Measurements from ENCODE around the gene PRKCI.
"Not testable (repeated sequence)": the region's sequence is repeated elsewhere in the genome, so short reads cannot be mapped to it uniquely, and the experiment has no call there.

PRKCI gene

DNA sequence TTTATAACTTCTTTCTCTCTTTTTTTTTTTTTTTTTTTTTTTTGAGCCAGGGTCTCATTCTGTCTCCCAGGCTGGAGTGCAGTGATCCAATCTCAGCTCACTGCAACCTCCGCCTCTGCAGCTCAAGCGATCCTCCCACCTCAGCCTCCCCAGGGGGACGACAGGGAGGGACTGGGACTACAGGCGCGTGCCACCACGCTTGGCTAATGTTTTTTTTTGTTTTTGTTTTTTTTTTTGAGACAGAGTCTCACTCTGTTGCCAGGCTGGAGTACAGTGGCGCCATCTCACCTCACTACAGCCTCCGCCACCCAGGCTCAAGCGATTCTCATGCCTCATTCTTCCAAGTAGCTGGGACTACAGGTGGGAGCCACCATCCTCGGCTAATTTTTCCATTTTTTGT lies 17.7 kb upstream of the PRKCI start:
- Mint-ChIP-seq H3K4me1 (ENCODE audit: low read depth) (no peaks in the 10 kb centered on the region), H3K27me3 (peaks cover 2% of the 10 kb centered on the region), H3K4me3 (no peak overlapping the region), H3K27ac (no peak overlapping the region), H3K36me3 (ENCODE audit: low read depth) (no peaks in the 10 kb centered on the region), H3K9me3 (peaks cover 2% of the 10 kb centered on the region)
- intact Hi-C loops (cut with micrococcal nuclease): no loop called here

DNA sequence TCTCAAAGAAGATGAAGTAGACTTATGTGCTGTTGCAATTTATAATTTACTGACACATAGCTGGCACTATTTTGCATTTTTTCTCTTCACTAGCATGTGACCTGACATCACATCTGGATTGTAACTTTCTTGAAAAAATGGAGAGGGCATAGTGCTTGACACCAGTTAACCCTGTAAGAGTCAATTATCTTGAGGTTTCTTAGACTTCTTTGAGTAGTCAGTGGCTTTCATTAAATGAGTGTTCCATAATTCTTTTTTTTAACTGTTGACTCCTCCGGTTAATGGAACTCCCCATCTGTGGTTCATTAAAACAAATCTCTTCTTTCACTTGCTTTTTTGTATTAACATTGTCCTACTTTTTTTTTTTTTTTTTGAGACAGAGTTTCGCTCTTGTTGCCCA lies 16.9 kb upstream of the PRKCI start:
- intact Hi-C loops (cut with micrococcal nuclease): no loop called here
- H3K27ac Mint-ChIP-seq: no peak overlapping the region
- H3K27me3 Mint-ChIP-seq: no peaks in the 10 kb centered on the region
- H3K4me1 Mint-ChIP-seq (ENCODE audit: low read depth): no peaks in the 10 kb centered on the region
- no peaks in the 10 kb centered on the region for H3K36me3 Mint-ChIP-seq (ENCODE audit: low read depth)
- H3K4me3 Mint-ChIP-seq: no peak overlapping the region
- peaks cover 10% of the 10 kb centered on the region for H3K9me3 Mint-ChIP-seq

DNA sequence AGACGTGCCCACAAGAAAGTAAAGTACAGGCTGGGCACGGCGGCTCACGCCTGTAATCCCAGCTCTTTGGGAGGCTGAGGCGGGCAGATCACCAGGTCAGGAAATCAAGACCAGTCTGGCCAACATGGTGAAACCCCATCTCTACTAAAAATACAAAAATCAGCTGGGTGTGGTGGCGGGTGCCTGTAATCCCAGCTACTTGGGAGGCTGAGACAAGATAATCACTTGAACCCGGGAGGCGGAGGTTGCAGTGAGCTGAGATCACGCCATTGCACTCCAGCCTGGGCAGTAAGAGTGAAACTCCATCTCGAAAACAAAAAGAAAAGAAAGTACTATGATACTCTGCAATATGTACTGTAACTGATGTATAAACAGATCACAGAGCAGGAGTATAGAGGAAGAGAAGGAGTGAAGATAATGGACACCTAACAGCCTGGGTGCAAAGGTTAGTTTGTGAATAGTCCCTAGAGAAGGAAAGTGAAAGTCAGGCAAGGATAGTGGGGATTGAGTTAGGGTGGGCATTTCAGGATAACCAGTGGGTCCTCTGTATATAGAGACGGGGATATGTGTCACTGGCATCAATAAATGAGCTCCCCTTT lies 16.0 kb upstream of the PRKCI start:
- H3K36me3 Mint-ChIP-seq (ENCODE audit: low read depth); H3K27me3 Mint-ChIP-seq; intact Hi-C loops (cut with micrococcal nuclease); H3K27ac Mint-ChIP-seq; H3K4me1 Mint-ChIP-seq (ENCODE audit: low read depth); H3K4me3 Mint-ChIP-seq: not testable (repeated sequence)
- H3K9me3 Mint-ChIP-seq: peaks cover 17% of the 10 kb centered on the region

DNA sequence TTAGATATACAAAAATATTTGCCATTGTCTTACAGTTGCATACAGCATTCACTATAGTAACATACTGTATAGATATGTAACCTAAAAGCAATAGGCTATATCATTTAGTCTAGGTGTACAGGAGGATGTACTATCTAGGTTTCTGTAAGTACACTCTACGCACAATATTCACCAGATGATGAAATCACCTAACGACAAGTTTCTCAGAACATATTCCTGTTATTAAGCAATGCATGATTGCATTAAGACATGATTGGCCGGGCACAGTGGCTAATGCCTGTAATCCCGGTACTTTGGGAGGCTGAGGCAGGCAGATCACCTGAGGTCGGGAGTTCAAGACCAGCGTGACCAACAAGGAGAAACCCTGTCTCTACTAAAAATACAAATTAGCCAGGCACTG lies 14.5 kb upstream of the PRKCI start:
- H3K36me3 Mint-ChIP-seq (ENCODE audit: low read depth): no peaks in the 10 kb centered on the region
- H3K27ac Mint-ChIP-seq: no peak overlapping the region
- no peaks in the 10 kb centered on the region for H3K27me3 Mint-ChIP-seq
- H3K4me1 Mint-ChIP-seq (ENCODE audit: low read depth): no peaks in the 10 kb centered on the region
- intact Hi-C loops (cut with micrococcal nuclease): no loop called here
- no peak overlapping the region for H3K4me3 Mint-ChIP-seq
- peaks cover 24% of the 10 kb centered on the region for H3K9me3 Mint-ChIP-seq

DNA sequence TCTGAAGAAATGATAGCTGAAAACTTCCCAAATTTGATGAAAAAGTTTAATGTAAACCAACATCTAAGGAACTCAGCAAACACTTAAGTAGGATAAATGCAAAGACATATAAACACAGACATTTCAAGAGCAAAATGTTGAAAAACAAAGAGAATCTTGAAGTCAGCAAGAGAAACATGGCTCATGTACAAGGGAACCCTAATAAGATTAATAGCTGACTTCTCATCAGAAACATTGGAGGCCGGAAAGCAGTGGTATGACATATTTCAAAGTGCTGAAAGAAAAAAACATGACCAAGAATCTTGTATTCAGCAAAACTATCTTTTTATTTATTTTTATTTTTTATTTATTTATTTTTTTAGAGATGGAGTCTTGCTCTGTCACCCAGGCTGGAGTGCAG lies 10.6 kb upstream of the PRKCI start:
- intact Hi-C loops (cut with micrococcal nuclease): no loop called here
- Mint-ChIP-seq H3K4me3 (no peak overlapping the region), H3K4me1 (ENCODE audit: low read depth) (no peaks in the 10 kb centered on the region), H3K27ac (no peak overlapping the region), H3K9me3 (peaks cover 27% of the 10 kb centered on the region), H3K36me3 (ENCODE audit: low read depth) (no peaks in the 10 kb centered on the region), H3K27me3 (no peaks in the 10 kb centered on the region)

DNA sequence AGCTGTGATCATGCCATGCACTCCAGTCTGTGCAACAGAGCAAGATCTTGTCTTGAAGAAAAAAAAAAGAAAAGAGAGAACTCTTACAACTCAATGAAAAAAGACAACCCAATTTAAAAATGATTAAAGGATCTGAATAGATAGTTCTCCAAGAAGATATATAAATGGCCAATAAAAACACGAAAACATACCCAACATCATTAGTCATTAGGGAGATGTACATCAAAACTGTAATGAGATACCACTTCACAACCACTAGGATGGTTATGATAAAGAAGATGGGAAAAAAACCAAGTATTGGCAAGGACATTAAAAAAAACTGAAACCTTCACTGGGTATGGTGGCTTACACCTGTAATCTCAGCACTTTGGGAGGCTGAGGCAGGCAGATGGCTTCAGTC lies 2.4 kb upstream of the PRKCI start:
- H3K4me3 Mint-ChIP-seq: no peak overlapping the region
- intact Hi-C loops (cut with micrococcal nuclease): no loop called here

DNA sequence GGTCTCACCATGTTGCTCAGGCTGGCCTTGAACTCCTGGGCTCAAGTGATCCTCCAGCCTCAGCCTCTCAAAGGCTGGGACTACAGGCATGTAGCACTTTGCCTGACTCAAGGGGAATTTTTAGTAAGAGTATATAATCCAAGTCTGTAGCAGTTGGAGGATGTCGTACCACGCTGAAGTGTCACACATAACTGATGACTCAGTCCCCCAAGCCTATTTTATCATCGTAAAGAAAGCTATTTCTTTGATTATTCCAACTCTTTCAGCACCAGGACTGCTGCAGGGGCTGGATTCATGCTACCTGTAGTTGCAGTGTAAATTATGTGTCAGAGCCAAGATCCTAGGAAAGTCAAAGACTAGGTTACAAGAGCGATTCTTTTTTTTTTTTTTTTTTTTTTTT lies 1.4 kb upstream of the PRKCI start:
- H3K36me3 Mint-ChIP-seq (ENCODE audit: low read depth): peaks cover 5% of the 10 kb centered on the region
- intact Hi-C loops (cut with micrococcal nuclease): no loop called here
- peaks cover 9% of the 10 kb centered on the region for H3K9me3 Mint-ChIP-seq
- no peak overlapping the region for H3K4me3 Mint-ChIP-seq
- H3K27ac Mint-ChIP-seq: no peak overlapping the region
- H3K27me3 Mint-ChIP-seq: no peaks in the 10 kb centered on the region
- H3K4me1 Mint-ChIP-seq (ENCODE audit: low read depth): peaks cover 11% of the 10 kb centered on the region

More for the DNA sequence above, 2.4 kb upstream of the PRKCI start:
- no peaks in the 10 kb centered on the region for H3K27me3 Mint-ChIP-seq
- H3K9me3 Mint-ChIP-seq: peaks cover 9% of the 10 kb centered on the region
- peaks cover 11% of the 10 kb centered on the region for H3K4me1 Mint-ChIP-seq (ENCODE audit: low read depth)
- H3K27ac Mint-ChIP-seq: no peak overlapping the region
- H3K36me3 Mint-ChIP-seq (ENCODE audit: low read depth): peaks cover 5% of the 10 kb centered on the region

DNA sequence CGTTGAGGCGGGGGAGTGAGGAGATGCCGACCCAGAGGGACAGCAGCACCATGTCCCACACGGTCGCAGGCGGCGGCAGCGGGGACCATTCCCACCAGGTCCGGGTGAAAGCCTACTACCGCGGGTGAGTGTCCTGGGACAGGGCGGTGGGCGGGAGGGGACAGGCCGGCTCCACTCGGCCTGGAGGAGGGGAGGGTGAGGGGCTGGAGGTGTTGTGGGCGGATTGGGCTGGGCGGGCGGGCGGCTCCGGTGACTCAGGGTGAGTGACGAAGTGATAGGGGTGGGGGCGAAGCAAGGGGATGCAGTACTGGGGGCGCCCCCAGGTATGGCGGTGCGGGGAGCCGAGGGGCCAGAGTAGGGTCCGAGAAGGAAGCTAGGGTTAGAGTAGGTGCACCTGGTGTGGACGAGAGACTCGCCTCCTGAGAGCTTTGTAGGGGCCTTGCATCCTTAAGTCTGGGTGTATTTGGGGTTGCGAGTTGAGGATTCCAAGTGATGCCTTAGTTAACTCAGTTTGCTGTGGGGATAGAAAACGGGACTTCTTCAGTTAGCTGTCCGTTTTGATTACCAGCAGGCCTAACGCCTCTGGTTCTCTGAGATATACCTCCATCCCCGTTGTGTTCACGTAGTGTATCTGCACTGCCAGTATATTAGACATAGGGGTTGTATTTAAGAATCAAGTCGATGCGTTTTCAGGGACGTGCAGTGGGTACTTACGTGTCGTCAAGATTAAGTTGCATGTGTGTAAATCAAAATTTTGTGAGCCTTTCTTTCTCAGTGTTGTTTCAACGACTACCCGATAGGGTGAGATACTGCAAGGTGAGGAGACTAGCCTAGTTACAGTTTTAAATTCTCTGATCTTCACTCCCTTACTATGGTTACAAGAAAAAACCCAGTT lies 670 bp downstream of the PRKCI start:
- Mint-ChIP-seq H3K36me3 (ENCODE audit: low read depth) (peaks cover 5% of the 10 kb centered on the region), H3K27ac (peak overlapping the region; percentile 96), H3K27me3 (no peaks in the 10 kb centered on the region), H3K4me3 (peak overlapping the region; percentile 79), H3K4me1 (ENCODE audit: low read depth) (peaks cover 11% of the 10 kb centered on the region), H3K9me3 (no peaks in the 10 kb centered on the region)
- intact Hi-C loops (cut with micrococcal nuclease): loop anchor here (2.0 kb wide), 1 partner anchor 42 kb away; the partner anchor contains the start of gene PHC3

DNA sequence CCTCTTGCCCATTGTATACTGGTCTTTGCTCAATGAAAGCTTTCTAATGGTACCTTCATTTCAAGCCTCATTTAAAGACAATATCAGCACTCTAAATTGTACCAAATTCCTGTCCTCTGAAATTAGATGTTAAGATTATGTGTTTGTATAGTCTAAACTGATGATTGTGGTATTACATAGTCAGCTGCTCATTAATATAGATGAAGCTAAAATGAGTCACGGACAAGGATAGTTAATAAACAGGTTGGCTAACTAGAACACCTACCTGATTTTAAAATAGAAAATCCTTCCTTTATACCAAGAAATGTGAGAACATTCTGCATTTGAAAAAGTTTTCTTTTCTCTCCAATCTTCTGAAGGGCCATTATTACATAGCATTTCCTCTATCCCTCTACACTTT lies 2.9 kb downstream of the PRKCI start:
- Mint-ChIP-seq H3K4me3 (no peak overlapping the region), H3K9me3 (no peaks in the 10 kb centered on the region), H3K27me3 (no peaks in the 10 kb centered on the region), H3K4me1 (ENCODE audit: low read depth) (peaks cover 11% of the 10 kb centered on the region), H3K36me3 (ENCODE audit: low read depth) (peaks cover 5% of the 10 kb centered on the region), H3K27ac (no peak overlapping the region)
- intact Hi-C loops (cut with micrococcal nuclease): no loop called here

DNA sequence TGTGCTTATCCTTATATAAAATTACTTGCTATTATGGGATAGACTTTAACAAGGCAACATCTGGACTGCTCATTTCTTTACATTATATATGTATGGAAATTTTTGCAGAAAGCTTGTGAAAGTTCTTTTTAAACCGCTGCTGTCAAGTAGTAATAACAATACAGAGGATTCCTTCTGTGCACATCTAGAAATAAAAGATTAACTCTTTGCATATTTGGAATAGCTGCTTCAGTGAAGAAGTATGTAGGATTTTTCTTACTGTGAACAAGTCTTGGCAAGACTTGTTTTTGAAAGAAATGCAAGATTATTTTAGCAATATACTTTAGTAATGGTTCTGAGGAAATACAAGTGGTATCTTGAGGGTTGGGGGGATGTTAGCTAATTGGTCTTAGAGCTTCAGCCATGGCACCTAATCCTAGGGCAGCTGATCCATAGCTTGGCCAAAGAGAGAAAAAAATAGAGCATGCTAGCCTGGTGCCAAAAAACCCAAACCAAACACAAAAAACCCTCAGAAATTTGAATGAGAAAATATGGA lies 4.3 kb downstream of the PRKCI start:
- Mint-ChIP-seq H3K4me3 (no peak overlapping the region), H3K4me1 (ENCODE audit: low read depth) (peaks cover 11% of the 10 kb centered on the region), H3K36me3 (ENCODE audit: low read depth) (peaks cover 5% of the 10 kb centered on the region), H3K9me3 (no peaks in the 10 kb centered on the region), H3K27ac (no peak overlapping the region), H3K27me3 (no peaks in the 10 kb centered on the region)
- intact Hi-C loops (cut with micrococcal nuclease): no loop called here

DNA sequence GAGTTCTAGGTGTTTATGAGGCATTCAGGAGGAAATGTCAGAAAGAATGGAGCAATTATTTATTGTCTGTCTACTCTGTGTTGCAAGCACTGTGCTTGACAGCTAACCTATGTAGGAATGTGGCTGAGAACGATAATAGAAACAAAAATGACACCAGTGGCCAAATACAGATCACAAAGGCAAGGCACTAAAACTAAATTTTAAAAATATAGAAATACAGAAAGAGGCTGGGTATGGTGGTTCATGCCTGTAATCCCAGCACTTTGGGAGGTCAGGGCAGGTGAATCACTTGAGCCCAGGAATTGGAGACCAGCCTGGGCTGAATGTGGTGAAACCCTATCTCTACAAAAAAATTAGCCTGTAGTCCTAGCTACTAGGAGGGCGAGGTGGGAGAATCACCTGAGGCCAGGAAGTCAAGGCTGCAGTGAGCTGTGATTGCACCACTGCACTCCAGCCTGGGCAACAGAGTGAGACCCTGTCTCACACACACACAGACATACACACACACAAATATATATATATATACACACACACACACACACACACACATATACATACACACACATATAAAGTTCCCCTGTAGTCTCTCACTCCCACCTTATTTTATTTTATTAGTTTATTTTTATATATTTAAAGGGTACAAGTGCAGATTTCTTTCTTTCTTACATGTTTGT lies 6.0 kb downstream of the PRKCI start:
- Mint-ChIP-seq H3K9me3 (no peaks in the 10 kb centered on the region), H3K36me3 (ENCODE audit: low read depth) (no peaks in the 10 kb centered on the region), H3K4me3 (no peak overlapping the region), H3K27me3 (no peaks in the 10 kb centered on the region), H3K4me1 (ENCODE audit: low read depth) (peaks cover 7% of the 10 kb centered on the region), H3K27ac (no peak overlapping the region)
- intact Hi-C loops (cut with micrococcal nuclease): no loop called here

DNA sequence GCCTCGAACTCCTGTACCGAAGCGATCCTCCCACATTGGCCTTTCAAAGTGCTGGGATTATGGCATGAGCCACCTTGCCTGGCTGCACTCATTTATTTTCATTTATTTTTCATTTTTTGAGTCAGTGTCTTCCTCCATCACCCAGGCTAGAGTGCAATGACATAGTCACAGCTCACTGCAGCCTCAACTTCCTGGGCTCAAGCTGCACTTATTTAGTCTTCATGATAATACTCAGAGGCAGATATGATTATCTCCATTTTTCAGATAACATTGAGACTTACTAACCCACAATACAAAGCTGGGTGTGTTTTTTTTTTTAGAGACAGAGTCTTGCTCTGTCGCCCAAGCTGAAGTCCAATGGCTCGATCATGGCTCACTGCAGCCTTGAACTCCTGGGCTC lies 10.0 kb downstream of the PRKCI start:
- H3K27me3 Mint-ChIP-seq: no peaks in the 10 kb centered on the region
- intact Hi-C loops (cut with micrococcal nuclease): no loop called here
- peaks cover 19% of the 10 kb centered on the region for H3K36me3 Mint-ChIP-seq (ENCODE audit: low read depth)
- H3K4me3 Mint-ChIP-seq: no peak overlapping the region
- H3K9me3 Mint-ChIP-seq: no peaks in the 10 kb centered on the region
- no peaks in the 10 kb centered on the region for H3K4me1 Mint-ChIP-seq (ENCODE audit: low read depth)
- no peak overlapping the region for H3K27ac Mint-ChIP-seq

DNA sequence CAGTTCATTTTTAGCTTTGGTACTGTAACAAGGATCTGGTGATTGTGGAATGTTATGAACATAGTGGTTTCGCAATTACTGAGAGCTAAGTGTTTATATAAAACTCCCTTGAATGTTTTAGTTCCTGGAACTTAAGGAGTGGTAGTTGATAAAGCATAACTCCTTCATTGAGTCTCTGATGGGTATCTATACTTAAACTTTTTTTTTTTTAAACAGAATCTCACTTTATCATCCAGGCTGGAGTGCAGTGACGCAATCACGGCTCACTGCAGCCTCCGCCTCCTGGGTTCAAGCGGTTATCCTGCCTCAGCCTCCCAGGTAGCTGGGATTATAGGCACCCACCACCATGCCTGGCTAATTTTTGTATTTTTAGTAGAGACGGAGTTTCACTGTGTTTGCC lies 11.3 kb downstream of the PRKCI start:
- Mint-ChIP-seq H3K27ac (no peak overlapping the region), H3K4me3 (no peak overlapping the region), H3K9me3 (no peaks in the 10 kb centered on the region), H3K4me1 (ENCODE audit: low read depth) (no peaks in the 10 kb centered on the region), H3K27me3 (no peaks in the 10 kb centered on the region), H3K36me3 (ENCODE audit: low read depth) (peaks cover 20% of the 10 kb centered on the region)
- intact Hi-C loops (cut with micrococcal nuclease): no loop called here

DNA sequence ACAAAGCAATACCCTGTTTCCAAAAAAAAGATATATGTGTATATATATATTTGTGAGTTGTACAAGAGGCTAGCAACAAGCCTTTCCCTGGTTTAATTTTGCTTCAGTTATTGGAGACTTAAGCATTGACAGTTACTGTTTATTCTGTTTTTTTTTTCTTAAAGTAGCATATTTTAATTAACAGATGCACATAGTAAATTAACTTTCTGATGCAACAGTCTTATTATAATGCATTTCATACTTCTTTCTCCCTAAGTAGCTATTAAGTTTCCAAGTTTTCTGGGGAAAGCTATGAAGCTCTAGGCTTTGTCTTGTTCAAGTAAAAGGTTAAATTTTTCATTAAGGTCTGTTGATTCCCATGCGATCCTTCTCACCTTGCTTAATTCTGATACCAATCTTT lies 17.9 kb downstream of the PRKCI start:
- H3K27ac Mint-ChIP-seq: no peak overlapping the region
- intact Hi-C loops (cut with micrococcal nuclease): no loop called here
- no peaks in the 10 kb centered on the region for H3K9me3 Mint-ChIP-seq
- no peaks in the 10 kb centered on the region for H3K4me1 Mint-ChIP-seq (ENCODE audit: low read depth)
- H3K36me3 Mint-ChIP-seq (ENCODE audit: low read depth): peaks cover 29% of the 10 kb centered on the region
- H3K27me3 Mint-ChIP-seq: no peaks in the 10 kb centered on the region
- H3K4me3 Mint-ChIP-seq: no peak overlapping the region
